HepG2 (cell line): ENCODE measurements around the gene PTPRQ. TPM values are rescaled to one million over a fixed set of nuclear protein-coding genes. Genes with fewer than 3 reads are reported as not detected.

ENCODE experiments used
- ATAC-seq: fragments of 200-7000 bp; cut with Tn5 transposase; 3 replicates; pipeline ENCODE4 v1.9.1; 2020; ENCODE audit warnings: mild to moderate bottlenecking, moderate library complexity
- BruUV-seq: library from RNA; stranded (reverse); fragments of 400-500 nt; replicated peaks from 2 replicates; lab custom pipeline; 2021; lab: Mats Ljungman, UMichigan
- CTCF ChIA-PET: fragments of 300-600 bp; formaldehyde crosslinking; extraction: SDS; loops from one replicate; lab custom pipeline; 2021; ENCODE audit warnings: low total read pairs, inconsistent platforms, low intra/inter-chr PET ratio; lab: Yijun Ruan, JAX
- POLR2A ChIA-PET: fragments of 350-600 bp; sonication (Branson Sonifier 250); formaldehyde crosslinking; loops from one replicate; lab custom pipeline; 2020; ENCODE audit warnings: antibody characterized with exemption, inconsistent platforms; lab: Yijun Ruan, JAX
- DNase-seq: peaks from one replicate; pipeline ENCODE4 v3.0.0-alpha.2; 2015; ENCODE audit warnings: low spot score
- FAIRE-seq: peaks from 3 replicates; lab custom pipeline; 2011; peaks lifted over from hg19 to GRCh38; lab: Jason Lieb, UNC
- H2AFZ ChIP-seq: one replicate; pipeline ENCODE4 v1.6.1; 2011; ENCODE audit warnings: low read length, inconsistent platforms
- H3K27ac ChIP-seq: fragments of 300-600 bp; 3 replicates; pipeline ENCODE4 v1.8.0; 2011; ENCODE audit warnings: mixed run types, mild to moderate bottlenecking, mixed read lengths, low read length, inconsistent platforms; ENCODE audit not compliant: insufficient read depth; ENCODE audit errors: extremely low read length
- H3K27me3 ChIP-seq, 2 experiments: fragments of 200-600 bp in 1 of 2; 2 replicates in 1 of 2; 3 replicates in 1 of 2; pipeline versions ENCODE4 v1.6.0 to v1.8.0; 2011; ENCODE audit warnings: low read length in 2 of 2, mild to moderate bottlenecking in 2 of 2, moderate library complexity in 2 of 2, inconsistent platforms in 1 of 2; ENCODE audit not compliant: insufficient read depth in 2 of 2, control insufficient read depth in 1 of 2
- H3K36me3 ChIP-seq, 2 experiments: fragments of 200-600 bp in 1 of 2; replicated peaks in 1 of 2; 2 replicates in 1 of 2; 3 replicates in 1 of 2; pipeline versions ENCODE4 v1.5.1 to v1.8.0; 2011; ENCODE audit warnings: low read length in 2 of 2, inconsistent platforms in 1 of 2; ENCODE audit not compliant: insufficient read depth in 2 of 2, control insufficient read depth in 1 of 2
- H3K4me1 ChIP-seq: 2 replicates; pipeline ENCODE4 v1.5.1; 2012; ENCODE audit warnings: low read length, inconsistent platforms; ENCODE audit not compliant: insufficient read depth
- H3K4me2 ChIP-seq: 2 replicates; pipeline ENCODE4 v1.6.0; 2011; ENCODE audit warnings: low read depth, low read length, inconsistent platforms
- H3K4me3 ChIP-seq, 3 experiments: fragments of 200-600 bp in 1 of 3; sonication (generic), shearing (Covaris generic) in 1 of 3; replicated peaks in 1 of 3; 2 replicates each; pipeline ENCODE4 v1.5.1; 2011 to 2016; ENCODE audit warnings: low read length in 3 of 3, inconsistent platforms in 2 of 3, low read depth in 2 of 3, mild to moderate bottlenecking in 2 of 3, control low read depth in 1 of 3, mixed read lengths in 1 of 3; ENCODE audit not compliant: insufficient read depth in 1 of 3
- H3K79me2 ChIP-seq: one replicate; pipeline ENCODE4 v1.6.1; 2011; ENCODE audit warnings: low read length, inconsistent platforms; ENCODE audit not compliant: insufficient read depth
- H3K9ac ChIP-seq: 2 replicates; pipeline ENCODE4 v1.6.0; 2011; ENCODE audit warnings: mild to moderate bottlenecking, low read depth, low read length, inconsistent platforms; ENCODE audit not compliant: insufficient read depth
- H3K9me3 ChIP-seq: 2 replicates; pipeline ENCODE4 v1.5.1; 2012; ENCODE audit warnings: mild to moderate bottlenecking, low read length
- H4K20me1 ChIP-seq: 2 replicates; pipeline ENCODE4 v1.6.0; 2011; ENCODE audit warnings: inconsistent platforms, mild to moderate bottlenecking, low read length, moderate library complexity; ENCODE audit not compliant: insufficient read depth
- ATF2 ChIP-seq: sonication (generic); formaldehyde crosslinking; IDR thresholded peaks from 2 replicates; pipeline ENCODE4 v1.4.0; 2020; ENCODE audit warnings: missing genetic modification reagents
- EHMT2 ChIP-seq: fragments of 200-600 bp; sonication (generic); IDR thresholded peaks from 2 replicates; pipeline ENCODE4 v1.7.0; 2017; ENCODE audit warnings: antibody characterized with exemption, low read depth, low read length, borderline replicate concordance
- IRF9 ChIP-seq: sonication (generic); formaldehyde crosslinking; IDR thresholded peaks from 2 replicates; pipeline ENCODE4 v1.8.0; 2022; ENCODE audit warnings: missing genetic modification reagents, mild to moderate bottlenecking, borderline replicate concordance
- NFIC ChIP-seq: IDR thresholded peaks from 2 replicates; pipeline ENCODE4 v1.6.1; 2012; ENCODE audit warnings: mild to moderate bottlenecking, low read length, inconsistent platforms
- RERE ChIP-seq: IDR thresholded peaks from 2 replicates; pipeline ENCODE4 v1.6.1; 2016; ENCODE audit warnings: low read depth, missing genetic modification reagents, missing compliant biosample characterization
- SALL1 ChIP-seq: sonication (generic); formaldehyde crosslinking; IDR thresholded peaks from 2 replicates; pipeline ENCODE4 v1.8.0; 2022; ENCODE audit warnings: mild to moderate bottlenecking, missing genetic modification reagents
- YEATS4 ChIP-seq: sonication (generic); formaldehyde crosslinking; IDR thresholded peaks from 2 replicates; pipeline ENCODE4 v1.4.0; 2020; ENCODE audit warnings: missing genetic modification reagents, borderline replicate concordance
- ZBTB42 ChIP-seq: sonication (generic); formaldehyde crosslinking; IDR thresholded peaks from 2 replicates; pipeline ENCODE4 v1.5.0; 2020; ENCODE audit warnings: mild to moderate bottlenecking, missing genetic modification reagents
- ZNF460 ChIP-seq: sonication (generic); formaldehyde crosslinking; IDR thresholded peaks from 2 replicates; pipeline ENCODE4 v1.5.1; 2020; ENCODE audit warnings: missing genetic modification reagents, mild to moderate bottlenecking, borderline replicate concordance
- WGBS: methylation state at CpG from one replicate; pipeline ENCODE4 v1.1.6; 2017; ENCODE audit warnings: low lambda C conversion rate; 5-methylcytosine and 5-hydroxymethylcytosine counted together
- in situ Hi-C: cut with HindIII; loops from 2 replicates; pipeline ENCODE4 v1.10.0; 2017; ENCODE audit warnings: low pct_unique_long_range_greater_than_20kb; ENCODE audit not compliant: extremely low pct_ligation_motif_present
- intact Hi-C: fragments of 100-400 bp; cut with micrococcal nuclease; formaldehyde crosslinking; loops from one replicate; pipeline ENCODE4 v1.10.0; 2022; ENCODE audit not compliant: unreplicated experiment
- polyA plus RNA-seq, 8 experiments: library from polyadenylated mRNA; depleted of rRNA in 3 of 8; stranded (reverse) in 7 of 8; unstranded in 1 of 8; fragments of >200 nt; fragmentation: Illumina TruSeq in 4 of 8; extraction: Trizol in 4 of 8; gene quantifications; 2 replicates each; pipeline versions ENCODE4 v1.2.1 to v1.2.3, GENCODE V29; 2011 to 2016; ENCODE audit warnings: low read depth in 4 of 8, missing spikeins in 1 of 8, mixed read lengths in 1 of 8; ENCODE audit not compliant: insufficient read depth in 1 of 8
- total RNA-seq, 5 experiments: library from RNA; depleted of rRNA; stranded (reverse); fragments of >200 nt; fragmentation: Illumina TruSeq; extraction: Trizol; gene quantifications; 2 replicates each; pipeline ENCODE4 v1.2.3, GENCODE V29; 2016; ENCODE audit warnings: low read depth in 1 of 5

PTPRQ gene
- total and polyA plus RNA-seq, 2 of the 13 experiments (the other 11 are each of a cell fraction or from before 2014, with no cell fraction given) = not detected

GRCh38 chr12:80702889-80703805 lies 259.1 kb downstream of the PTPRQ start:
- H3K4me2 ChIP-seq = peak overlapping the region; percentile 56
- CTCF ChIA-PET = no interaction called here
- TF ChIP-seq ZBTB42 (CRISPR knock-in tag) = no peak
- no peak for TF ChIP-seq IRF9
- no peak for TF ChIP-seq YEATS4 (CRISPR knock-in tag)
- TF ChIP-seq ZNF460 (CRISPR knock-in tag) = no peak
- TF ChIP-seq NFIC = no peak
- TF ChIP-seq RERE (CRISPR knock-in tag) = no peak
- TF ChIP-seq EHMT2 = no peak
- no peak for TF ChIP-seq ATF2
- TF ChIP-seq SALL1 (CRISPR knock-in tag) = no peak
- TF ChIP-seq, all 625 proteins: peak for 0
- no peak overlapping the region for H3K4me3 ChIP-seq
- H4K20me1 ChIP-seq = no peaks in the 10 kb centered on the region
- peak; percentile 5 for DNase-seq
- BruUV-seq = no TSS peak
- H3K79me2 ChIP-seq = no peaks in the 10 kb centered on the region
- 7% methylated on average over 12 of the region's 12 CpGs for WGBS
- in situ Hi-C loops = no loop called here
- no peaks in the 10 kb centered on the region for H3K9me3 ChIP-seq
- FAIRE-seq = no peak
- ATAC-seq = peak; percentile 59
- H3K4me1 ChIP-seq = peaks cover 18% of the 10 kb centered on the region
- H3K27me3 ChIP-seq = no peaks in the 10 kb centered on the region
- peak overlapping the region; percentile 79 for H2AFZ ChIP-seq
- no peak overlapping the region for H3K27ac ChIP-seq
- intact Hi-C loops = no loop called here
- POLR2A ChIA-PET = no interaction called here
- H3K36me3 ChIP-seq = no peaks in the 10 kb centered on the region
- H3K9ac ChIP-seq = no peak overlapping the region
